A673 (cell line): ENCODE data around the gene PHF21A.

ENCODE experiments used
- CTCF ChIP-seq: fragments of 300-800, 200-600 bp; sonication (generic); conservative IDR thresholded peaks from 2 replicates; pipeline ENCODE4 v1.5.1; 2017; ENCODE audit warnings: low read depth, mild to moderate bottlenecking, antibody characterized with exemption, low read length, moderate library complexity, mixed read lengths
- EZH2 ChIP-seq: fragments of 200-600 bp; sonication (generic); IDR thresholded peaks from 2 replicates; pipeline ENCODE4 v1.6.1; 2017; ENCODE audit warnings: borderline replicate concordance, low read depth, mild to moderate bottlenecking, mixed read lengths, antibody characterized with exemption, low read length; ENCODE audit not compliant: poor library complexity, severe bottlenecking

DNA sequence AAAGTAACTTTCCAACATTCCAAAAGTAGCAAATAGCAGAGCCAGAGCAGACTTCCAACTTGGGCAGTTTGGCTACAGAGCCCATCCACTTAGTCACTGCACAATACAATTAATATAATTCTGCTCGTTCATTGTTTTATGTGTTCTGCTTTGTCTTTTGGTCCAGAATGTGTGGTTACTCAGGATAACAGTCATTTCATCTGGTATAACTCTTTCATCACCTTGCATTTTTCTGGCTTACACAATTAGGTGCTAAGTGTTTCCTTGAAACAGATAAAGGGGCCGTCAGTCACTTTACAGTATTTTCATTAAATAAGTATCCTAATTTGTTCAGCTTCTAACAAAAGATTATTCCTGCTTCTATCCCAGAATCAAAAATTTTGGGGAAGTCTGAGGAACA lies 111.6 kb downstream of the PHF21A start:
- TF ChIP-seq CTCF: no peak
- no peak for TF ChIP-seq EZH2
